ENCODE data around the gene CASZ1. TPM values are rescaled to one million over a fixed set of nuclear protein-coding genes. Genes with fewer than 3 reads are reported as not detected.

The CASZ1 gene
- total RNA-seq, 1 donor from 2014 or later, result 23.6 TPM

DNA sequence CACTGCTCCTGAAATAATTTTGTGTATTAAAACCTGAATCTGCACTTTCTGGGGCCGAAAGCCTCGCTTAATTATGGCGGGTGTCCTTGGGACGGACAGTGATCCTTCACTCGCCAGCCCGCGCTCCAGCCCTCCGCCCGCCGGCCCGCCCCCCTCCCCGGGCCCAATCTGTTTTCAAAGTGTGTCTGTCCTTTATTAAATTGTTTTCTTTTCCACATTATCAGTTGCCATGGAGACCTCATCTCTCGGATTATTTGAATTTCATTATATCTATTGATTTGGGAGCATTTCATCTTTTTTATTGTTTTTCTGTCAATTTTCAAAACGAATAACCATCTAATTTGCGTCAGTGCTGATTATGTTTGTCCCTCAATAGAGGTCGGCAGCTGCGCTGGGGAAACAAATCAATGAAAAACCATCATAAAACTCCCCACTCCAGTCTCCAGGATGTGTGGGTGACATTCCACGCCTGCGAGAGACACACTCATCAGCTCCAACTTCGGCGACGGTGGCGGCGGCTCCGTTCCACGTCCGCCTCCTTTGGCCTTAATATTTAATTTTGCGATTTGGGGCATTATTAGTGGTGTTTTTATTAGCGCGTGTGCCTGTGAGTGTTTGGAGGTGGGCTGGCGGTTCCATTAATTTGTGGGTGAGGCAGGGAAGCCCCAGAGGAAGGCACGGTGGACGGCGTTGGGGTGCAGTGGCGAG, 123.9 kb downstream of the CASZ1 start:
- H3K9me3 Mint-ChIP-seq (ENCODE audit: low read depth), result no peaks in the 10 kb centered on the region
- peak overlapping the region; percentile 43 for H3K4me3 Mint-ChIP-seq (ENCODE audit: low read depth)
- peaks cover 38% of the 10 kb centered on the region for H3K4me1 Mint-ChIP-seq (ENCODE audit: low read depth)
- TF ChIP-seq, protein P1, sequence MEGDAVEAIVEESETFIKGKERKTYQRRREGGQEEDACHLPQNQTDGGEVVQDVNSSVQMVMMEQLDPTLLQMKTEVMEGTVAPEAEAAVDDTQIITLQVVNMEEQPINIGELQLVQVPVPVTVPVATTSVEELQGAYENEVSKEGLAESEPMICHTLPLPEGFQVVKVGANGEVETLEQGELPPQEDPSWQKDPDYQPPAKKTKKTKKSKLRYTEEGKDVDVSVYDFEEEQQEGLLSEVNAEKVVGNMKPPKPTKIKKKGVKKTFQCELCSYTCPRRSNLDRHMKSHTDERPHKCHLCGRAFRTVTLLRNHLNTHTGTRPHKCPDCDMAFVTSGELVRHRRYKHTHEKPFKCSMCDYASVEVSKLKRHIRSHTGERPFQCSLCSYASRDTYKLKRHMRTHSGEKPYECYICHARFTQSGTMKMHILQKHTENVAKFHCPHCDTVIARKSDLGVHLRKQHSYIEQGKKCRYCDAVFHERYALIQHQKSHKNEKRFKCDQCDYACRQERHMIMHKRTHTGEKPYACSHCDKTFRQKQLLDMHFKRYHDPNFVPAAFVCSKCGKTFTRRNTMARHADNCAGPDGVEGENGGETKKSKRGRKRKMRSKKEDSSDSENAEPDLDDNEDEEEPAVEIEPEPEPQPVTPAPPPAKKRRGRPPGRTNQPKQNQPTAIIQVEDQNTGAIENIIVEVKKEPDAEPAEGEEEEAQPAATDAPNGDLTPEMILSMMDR (IDR thresholded peaks at IDR 0.05; ENCODE audit: unreplicated experiment), result no peak
- no peak for DNase-seq (ENCODE audit: low spot score, unreplicated experiment)
- no peaks in the 10 kb centered on the region for H3K36me3 Mint-ChIP-seq (ENCODE audit: insufficient read depth)
- peaks cover 33% of the 10 kb centered on the region for H3K27me3 Mint-ChIP-seq
- H3K27ac Mint-ChIP-seq, result peak overlapping the region; percentile 41

DNA sequence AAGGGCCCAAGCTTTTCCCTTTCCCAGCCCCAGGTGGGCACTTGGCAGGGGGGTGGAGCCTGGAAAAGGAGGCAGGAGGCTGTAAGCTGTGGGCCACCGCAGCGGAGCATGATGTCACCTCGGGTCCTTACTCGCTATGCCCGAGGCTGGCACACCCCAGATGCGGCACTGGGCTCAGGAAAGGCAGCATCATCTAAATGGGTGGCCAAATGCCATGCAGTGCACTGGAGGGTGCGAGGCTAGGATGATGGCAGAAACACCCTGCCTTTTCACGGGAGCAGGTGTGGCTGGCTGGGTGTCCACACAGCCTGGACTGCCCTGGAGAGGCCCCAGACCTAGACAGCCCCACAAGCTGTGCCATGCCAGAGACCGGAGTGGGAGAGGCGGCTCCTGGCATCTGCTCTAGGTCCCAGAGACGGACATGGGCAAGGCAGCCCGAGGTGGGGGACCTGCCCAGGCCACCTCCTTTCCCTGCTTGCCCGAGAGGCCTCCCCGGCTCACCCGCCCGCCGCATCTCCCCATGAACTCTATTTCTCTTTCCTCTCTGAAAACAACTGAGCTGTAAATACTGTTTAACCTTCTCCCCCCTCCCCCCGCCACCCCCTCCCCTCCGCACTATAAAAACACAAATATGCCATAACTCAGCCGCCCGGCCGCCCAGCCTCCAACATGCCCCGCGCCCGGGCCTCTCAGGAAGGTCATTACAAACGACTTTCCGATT, 124.7 kb downstream of the CASZ1 start:
- DNase-seq (ENCODE audit: low spot score, unreplicated experiment), result no peak
- no peaks in the 10 kb centered on the region for H3K36me3 Mint-ChIP-seq (ENCODE audit: insufficient read depth)
- H3K4me3 Mint-ChIP-seq (ENCODE audit: low read depth), result no peak overlapping the region
- H3K27ac Mint-ChIP-seq, result peak overlapping the region; percentile 41
- TF ChIP-seq, protein P1 (IDR thresholded peaks at IDR 0.05; ENCODE audit: unreplicated experiment), result no peak
- H3K9me3 Mint-ChIP-seq (ENCODE audit: low read depth), result no peaks in the 10 kb centered on the region
- peaks cover 30% of the 10 kb centered on the region for H3K27me3 Mint-ChIP-seq
- H3K4me1 Mint-ChIP-seq (ENCODE audit: low read depth), result peaks cover 41% of the 10 kb centered on the region

DNA sequence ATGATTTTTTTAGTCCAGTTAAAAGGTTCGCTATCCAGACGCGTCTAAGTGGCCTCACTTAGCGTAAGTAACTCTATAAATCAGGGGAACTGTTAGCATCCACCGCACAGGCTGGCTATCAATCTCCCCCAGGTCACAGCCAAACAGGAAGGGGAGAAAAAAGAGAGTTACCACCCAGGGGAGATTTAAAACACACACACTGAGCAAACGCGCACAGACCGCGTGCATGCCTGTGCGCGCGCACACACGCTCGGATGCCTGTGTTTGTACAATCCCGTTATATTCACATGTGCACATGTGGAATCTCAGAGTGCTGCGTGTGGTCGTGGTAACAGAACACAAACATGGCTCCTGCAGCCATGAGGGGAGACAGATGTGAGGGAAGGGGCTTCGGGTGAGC, 125.4 kb downstream of the CASZ1 start:
- no peak overlapping the region for H3K27ac Mint-ChIP-seq
- H3K4me3 Mint-ChIP-seq (ENCODE audit: low read depth), result no peak overlapping the region
- peaks cover 40% of the 10 kb centered on the region for H3K4me1 Mint-ChIP-seq (ENCODE audit: low read depth)
- no peak for DNase-seq (ENCODE audit: low spot score, unreplicated experiment)
- H3K27me3 Mint-ChIP-seq, result peaks cover 25% of the 10 kb centered on the region
- H3K36me3 Mint-ChIP-seq (ENCODE audit: insufficient read depth), result no peaks in the 10 kb centered on the region
- no peaks in the 10 kb centered on the region for H3K9me3 Mint-ChIP-seq (ENCODE audit: low read depth)
- TF ChIP-seq, protein P1 (IDR thresholded peaks at IDR 0.05; ENCODE audit: unreplicated experiment), result no peak

DNA sequence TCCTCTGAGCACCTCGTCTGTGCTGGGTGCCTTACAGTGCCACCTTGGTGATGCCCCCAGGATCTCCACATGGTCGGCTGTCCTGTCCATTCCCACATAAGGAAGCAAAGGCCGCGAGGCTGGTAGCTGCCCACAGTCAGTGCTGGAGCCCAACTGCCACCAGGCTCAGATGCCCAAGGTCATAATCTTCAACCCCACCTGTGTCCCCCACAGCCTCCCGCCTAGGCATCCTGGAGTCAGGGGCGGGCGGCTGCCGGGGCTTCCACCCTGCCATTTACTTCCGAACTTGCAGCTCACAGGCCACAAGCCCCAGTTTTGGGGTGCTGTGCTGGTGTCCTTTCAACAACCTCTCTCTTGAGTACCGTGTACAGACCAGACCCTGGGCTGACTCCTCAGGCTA, 126.3 kb downstream of the CASZ1 start:
- TF ChIP-seq, protein P1 (IDR thresholded peaks at IDR 0.05; ENCODE audit: unreplicated experiment), result no peak
- no peaks in the 10 kb centered on the region for H3K9me3 Mint-ChIP-seq (ENCODE audit: low read depth)
- no peak overlapping the region for H3K27ac Mint-ChIP-seq
- no peaks in the 10 kb centered on the region for H3K36me3 Mint-ChIP-seq (ENCODE audit: insufficient read depth)
- H3K27me3 Mint-ChIP-seq, result peaks cover 29% of the 10 kb centered on the region
- H3K4me3 Mint-ChIP-seq (ENCODE audit: low read depth), result no peak overlapping the region
- no peak for DNase-seq (ENCODE audit: low spot score, unreplicated experiment)
- H3K4me1 Mint-ChIP-seq (ENCODE audit: low read depth), result peaks cover 40% of the 10 kb centered on the region

DNA sequence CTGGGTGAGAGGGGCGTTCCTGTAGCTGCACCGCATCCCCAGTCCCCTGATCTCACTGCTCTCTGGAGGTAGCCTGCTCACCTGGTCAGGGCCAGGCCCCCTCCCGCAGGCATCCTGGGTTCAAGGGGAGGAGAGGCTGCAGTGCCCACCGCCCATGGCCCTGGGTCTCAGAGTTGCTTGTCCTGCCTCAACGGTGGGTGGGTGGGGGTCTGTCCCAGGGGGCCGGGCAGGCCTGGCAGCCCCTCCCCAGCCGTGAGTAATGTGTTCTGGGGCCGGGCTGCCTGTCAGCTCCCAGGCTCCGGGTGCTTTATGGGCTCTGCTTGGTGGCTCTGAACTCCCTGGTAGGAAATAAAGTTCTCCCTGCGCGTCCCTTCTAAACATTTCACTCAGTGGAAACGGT, 126.9 kb downstream of the CASZ1 start:
- peaks cover 36% of the 10 kb centered on the region for H3K4me1 Mint-ChIP-seq (ENCODE audit: low read depth)
- no peaks in the 10 kb centered on the region for H3K36me3 Mint-ChIP-seq (ENCODE audit: insufficient read depth)
- peaks cover 26% of the 10 kb centered on the region for H3K27me3 Mint-ChIP-seq
- H3K9me3 Mint-ChIP-seq (ENCODE audit: low read depth), result no peaks in the 10 kb centered on the region
- H3K27ac Mint-ChIP-seq, result no peak overlapping the region
- DNase-seq (ENCODE audit: low spot score, unreplicated experiment), result no peak
- TF ChIP-seq, protein P1 (IDR thresholded peaks at IDR 0.05; ENCODE audit: unreplicated experiment), result no peak
- H3K4me3 Mint-ChIP-seq (ENCODE audit: low read depth), result no peak overlapping the region
